ENCODE data around the gene ABHD17C.

Gene ABHD17C

GRCh38 chr15:80787316-80787715 lies 92.2 kb downstream of the ABHD17C start:
- no peak for DNase-seq (ENCODE audit: low spot score)

GRCh38 chr15:80788536-80788935 lies 93.4 kb downstream of the ABHD17C start:
- DNase-seq (ENCODE audit: low spot score), result no peak

- no peak for DNase-seq (ENCODE audit: low spot score)
Observed at GRCh38 chr15:80789296-80789695, 94.2 kb downstream of the ABHD17C start.

- no peak for DNase-seq (ENCODE audit: low spot score)
Observed at GRCh38 chr15:80789796-80790195, 94.7 kb downstream of the ABHD17C start.

GRCh38 chr15:80790236-80790635 lies 95.1 kb downstream of the ABHD17C start:
- DNase-seq (ENCODE audit: low spot score), result no peak

GRCh38 chr15:80791004-80791403 lies 95.9 kb downstream of the ABHD17C start:
- no peak for DNase-seq (ENCODE audit: low spot score)

- no peak for DNase-seq (ENCODE audit: low spot score)
Observed at GRCh38 chr15:80796407-80796806, 101.3 kb downstream of the ABHD17C start.

- DNase-seq (ENCODE audit: low spot score), result no peak
Observed at GRCh38 chr15:80798911-80799310, 103.8 kb downstream of the ABHD17C start.

GRCh38 chr15:80800067-80800466 lies 105.0 kb downstream of the ABHD17C start:
- no peak for DNase-seq (ENCODE audit: low spot score)

GRCh38 chr15:80801891-80802680 lies 107.0 kb downstream of the ABHD17C start:
- no peak for DNase-seq (ENCODE audit: low spot score)

GRCh38 chr15:80803580-80804525 lies 108.7 kb downstream of the ABHD17C start:
- DNase-seq (ENCODE audit: low spot score), result no peak

GRCh38 chr15:80804970-80805495 lies 109.9 kb downstream of the ABHD17C start:
- DNase-seq (ENCODE audit: low spot score), result no peak
